ENCODE results near the gene COL24A1.

GRCh38 chr1:85707267-85707989 is 449.1 kb downstream of the COL24A1 start:
- TF ChIP-seq EZH2 (IDR thresholded peaks at IDR 0.05), result no peak
- no peak for TF ChIP-seq FOXP2 (optimal IDR thresholded peaks at IDR 0.05; ENCODE audit: control extremely low read depth, extremely low read length, insufficient read depth)
